CD14-positive monocyte (primary cell): ENCODE data around the gene ARRB1. TPM values are rescaled to one million over a fixed set of nuclear protein-coding genes. Genes with fewer than 3 reads are reported as not detected.
A peak's percentile ranks its signal among the peaks of the same experiment; 100 is the strongest.

Source experiments
- DNase-seq, 3 donors: peaks; one replicate each; pipeline ENCODE4 v3.0.0-alpha.2; 2011 to 2022
- H2AFZ ChIP-seq: 2 replicates; pipeline ENCODE4 v1.6.0; 2012; ENCODE audit warnings: mild to moderate bottlenecking, low read depth, low read length, inconsistent platforms; ENCODE audit not compliant: insufficient read depth, poor library complexity, severe bottlenecking
- H3K27ac ChIP-seq, 2 donors: 1 replicate in 1 of 2; 2 replicates in 1 of 2; pipeline ENCODE4 v1.5.1; 2012 to 2013; ENCODE audit warnings: low read length in 2 of 2, control low read depth in 1 of 2, inconsistent platforms in 1 of 2, low read depth in 1 of 2, mild to moderate bottlenecking in 1 of 2
- H3K27me3 ChIP-seq, 2 donors: one replicate each; pipeline versions ENCODE4 v1.6.0 to v1.6.1; 2011 to 2013; ENCODE audit warnings: low read length in 2 of 2; ENCODE audit not compliant: control insufficient read depth in 2 of 2, insufficient read depth in 2 of 2
- H3K36me3 ChIP-seq, 2 donors: replicated peaks in 1 of 2; 1 replicate in 1 of 2; 2 replicates in 1 of 2; pipeline versions ENCODE4 v1.5.1 to v1.6.1; 2012 to 2013; ENCODE audit warnings: low read length in 2 of 2, control low read depth in 1 of 2, inconsistent platforms in 1 of 2, mild to moderate bottlenecking in 1 of 2; ENCODE audit not compliant: insufficient read depth in 2 of 2, control insufficient read depth in 1 of 2
- H3K4me1 ChIP-seq, 2 donors: 1 replicate in 1 of 2; 2 replicates in 1 of 2; pipeline versions ENCODE4 v1.5.1 to v1.6.1; 2012 to 2013; ENCODE audit warnings: low read length in 2 of 2, control low read depth in 1 of 2, inconsistent platforms in 1 of 2, mild to moderate bottlenecking in 1 of 2, moderate library complexity in 1 of 2; ENCODE audit not compliant: insufficient read depth in 2 of 2, control insufficient read depth in 1 of 2
- H3K4me2 ChIP-seq: replicated peaks from 2 replicates; pipeline ENCODE3; 2012; ENCODE audit warnings: low read length, moderate library complexity, mild to moderate bottlenecking; ENCODE audit not compliant: poor library complexity, severe bottlenecking; ENCODE audit errors: extremely low read depth
- H3K4me3 ChIP-seq, 3 experiments: fragments of 200-600 bp in 1 of 3; sonication (generic) in 1 of 3; replicated peaks in 1 of 3; 1 replicate in 2 of 3; 2 replicates in 1 of 3; pipeline ENCODE4 v1.5.1; 2011 to 2013; ENCODE audit warnings: low read length in 3 of 3, mild to moderate bottlenecking in 3 of 3, control low read depth in 2 of 3, low read depth in 2 of 3, inconsistent platforms in 1 of 3, moderate library complexity in 1 of 3
- H3K79me2 ChIP-seq: 2 replicates; pipeline ENCODE4 v1.6.0; 2012; ENCODE audit warnings: mild to moderate bottlenecking, control low read depth, inconsistent platforms, low read length, moderate library complexity; ENCODE audit not compliant: insufficient read depth
- H3K9ac ChIP-seq: 2 replicates; pipeline ENCODE4 v1.6.0; 2017; ENCODE audit warnings: low read length, mild to moderate bottlenecking; ENCODE audit not compliant: insufficient read depth, poor library complexity, severe bottlenecking
- H3K9me3 ChIP-seq, 2 donors: replicated peaks in 1 of 2; 1 replicate in 1 of 2; 2 replicates in 1 of 2; pipeline versions ENCODE4 v1.5.1 to v1.6.1; 2012 to 2013; ENCODE audit warnings: low read length in 2 of 2, control low read depth in 1 of 2; ENCODE audit not compliant: control insufficient read depth in 1 of 2, insufficient read depth in 1 of 2
- H4K20me1 ChIP-seq: 2 replicates; pipeline ENCODE4 v1.6.0; 2012; ENCODE audit warnings: mild to moderate bottlenecking, low read length, control low read depth, moderate library complexity; ENCODE audit not compliant: insufficient read depth
- H3K27ac Mint-ChIP-seq, 7 donors: one replicate each; pipeline ENCODE4 v1.8.0; 2020; ENCODE audit warnings: mild to moderate bottlenecking in 7 of 7, mixed read lengths in 7 of 7, moderate library complexity in 6 of 7, inconsistent platforms in 2 of 7
- H3K27me3 Mint-ChIP-seq, 3 donors: one replicate each; pipeline ENCODE4 v1.8.0; 2021 to 2022; ENCODE audit warnings: low read depth in 3 of 3, mild to moderate bottlenecking in 3 of 3, mixed read lengths in 3 of 3, moderate library complexity in 3 of 3, inconsistent platforms in 1 of 3
- H3K36me3 Mint-ChIP-seq, 2 donors: one replicate each; pipeline ENCODE4 v1.8.0; 2020; ENCODE audit warnings: mixed read lengths in 2 of 2, inconsistent platforms in 1 of 2, mild to moderate bottlenecking in 1 of 2
- H3K4me1 Mint-ChIP-seq: one replicate; pipeline ENCODE4 v1.8.0; 2020; ENCODE audit warnings: mild to moderate bottlenecking, mixed read lengths
- H3K4me3 Mint-ChIP-seq, 2 donors: one replicate each; pipeline ENCODE4 v1.8.0; 2020; ENCODE audit warnings: mild to moderate bottlenecking in 2 of 2, mixed read lengths in 2 of 2, moderate library complexity in 1 of 2
- H3K9me3 Mint-ChIP-seq, 7 donors: one replicate each; pipeline ENCODE4 v1.8.0; 2020 to 2022; ENCODE audit warnings: mixed read lengths in 7 of 7, mild to moderate bottlenecking in 6 of 7, moderate library complexity in 6 of 7, inconsistent platforms in 2 of 7
- WGBS: methylation state at CpG from one replicate; pipeline ENCODE4 v1.1.5; 2013; ENCODE audit warnings: missing lambda C conversion rate; ENCODE audit not compliant: insufficient coverage; 5-methylcytosine and 5-hydroxymethylcytosine counted together
- intact Hi-C, 2 donors: fragments of 100-400 bp; cut with micrococcal nuclease; formaldehyde crosslinking; loops; one replicate each; pipeline versions ENCODE4 v1.15.0 to v1.15.1; 2023
- polyA plus RNA-seq, 3 donors: library from polyadenylated mRNA; depleted of rRNA in 1 of 3; unstranded in 2 of 3; stranded (reverse) in 1 of 3; fragments of 300-500 nt in 2 of 3; fragments of >200 nt in 1 of 3; fragmentation: Illumina TruSeq in 2 of 3; gene quantifications; 1 replicate in 2 of 3; 2 replicates in 1 of 3; pipeline ENCODE4 v1.2.3, GENCODE V29; 2012 to 2021
- TF ChIP-seq, protein P1 (sequence below): fragments of 200-600 bp; IDR thresholded peaks from one replicate; pipeline ENCODE4 v1.8.0; 2022; ENCODE audit warnings: antibody characterized with exemption, mild to moderate bottlenecking

ARRB1 gene
- polyA plus RNA-seq, 3 donors = 52.6 to 114 (median 66.5) TPM

- Mint-ChIP-seq H3K4me1 (peaks cover 18% of the 10 kb centered on the region), H3K27me3 (peaks cover 0 to 3% (median 0%) of the 10 kb centered on the region in 3 donors), H3K27ac (peak overlapping the region in 4 of 7 donors; percentile 10 to 74 (median 54)), H3K9me3 (peaks cover 0 to 2% (median 0%) of the 10 kb centered on the region in 7 donors), H3K4me3 (no peak overlapping the region), H3K36me3 (peaks cover 22 to 62% of the 10 kb centered on the region in 2 donors)
- Histone ChIP-seq H3K4me1 (no peaks in the 10 kb centered on the region), H3K27me3 (no peaks in the 10 kb centered on the region), H3K27ac (no peak overlapping the region), H3K4me2 (no peak overlapping the region), H3K79me2 (peaks cover 94% of the 10 kb centered on the region), H3K9me3 (no peaks in the 10 kb centered on the region), H3K4me3 (no peak overlapping the region), H4K20me1 (peaks cover 100% of the 10 kb centered on the region), H3K9ac (no peak overlapping the region), H2AFZ (no peak overlapping the region), H3K36me3 (peaks cover 45 to 74% of the 10 kb centered on the region in 2 donors)
- intact Hi-C loops = no loop called here
- 93% methylated on average over 5 of the region's 10 CpGs for WGBS
- TF ChIP-seq, protein P1, sequence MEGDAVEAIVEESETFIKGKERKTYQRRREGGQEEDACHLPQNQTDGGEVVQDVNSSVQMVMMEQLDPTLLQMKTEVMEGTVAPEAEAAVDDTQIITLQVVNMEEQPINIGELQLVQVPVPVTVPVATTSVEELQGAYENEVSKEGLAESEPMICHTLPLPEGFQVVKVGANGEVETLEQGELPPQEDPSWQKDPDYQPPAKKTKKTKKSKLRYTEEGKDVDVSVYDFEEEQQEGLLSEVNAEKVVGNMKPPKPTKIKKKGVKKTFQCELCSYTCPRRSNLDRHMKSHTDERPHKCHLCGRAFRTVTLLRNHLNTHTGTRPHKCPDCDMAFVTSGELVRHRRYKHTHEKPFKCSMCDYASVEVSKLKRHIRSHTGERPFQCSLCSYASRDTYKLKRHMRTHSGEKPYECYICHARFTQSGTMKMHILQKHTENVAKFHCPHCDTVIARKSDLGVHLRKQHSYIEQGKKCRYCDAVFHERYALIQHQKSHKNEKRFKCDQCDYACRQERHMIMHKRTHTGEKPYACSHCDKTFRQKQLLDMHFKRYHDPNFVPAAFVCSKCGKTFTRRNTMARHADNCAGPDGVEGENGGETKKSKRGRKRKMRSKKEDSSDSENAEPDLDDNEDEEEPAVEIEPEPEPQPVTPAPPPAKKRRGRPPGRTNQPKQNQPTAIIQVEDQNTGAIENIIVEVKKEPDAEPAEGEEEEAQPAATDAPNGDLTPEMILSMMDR = no peak
- no peak for DNase-seq
Observed at GRCh38 chr11:75303544-75304224, 47.8 kb downstream of the ARRB1 start.

- Histone ChIP-seq H3K9me3 (no peaks in the 10 kb centered on the region), H3K4me1 (no peaks in the 10 kb centered on the region), H2AFZ (no peak overlapping the region), H3K36me3 (peaks cover 35 to 61% of the 10 kb centered on the region in 2 donors), H3K79me2 (peaks cover 95% of the 10 kb centered on the region), H3K27me3 (no peaks in the 10 kb centered on the region), H3K27ac (no peak overlapping the region), H3K4me3 (no peak overlapping the region), H4K20me1 (peaks cover 100% of the 10 kb centered on the region), H3K4me2 (no peak overlapping the region), H3K9ac (no peak overlapping the region)
- Mint-ChIP-seq H3K27me3 (peaks cover 0 to 1% (median 0%) of the 10 kb centered on the region in 3 donors), H3K4me3 (no peak overlapping the region), H3K27ac (peak overlapping the region in 5 of 7 donors; percentile 0 to 59 (median 51)), H3K36me3 (peaks cover 24 to 55% of the 10 kb centered on the region in 2 donors), H3K4me1 (peaks cover 20% of the 10 kb centered on the region), H3K9me3 (peaks cover 0 to 2% (median 0%) of the 10 kb centered on the region in 7 donors)
- WGBS = 67% methylated on average over 3 of the region's 4 CpGs
- TF ChIP-seq, protein P1 = no peak
- intact Hi-C loops = no loop called here
- DNase-seq = no peak
Observed at GRCh38 chr11:75302371-75302770, 49.1 kb downstream of the ARRB1 start.
